ENCODE measurements around the gene PRDM16. TPM values are rescaled to one million over a fixed set of nuclear protein-coding genes. Genes with fewer than 3 reads are reported as not detected.

The PRDM16 gene
- total RNA-seq, 1 donor from 2014 or later, result 5.6 TPM

- peaks cover 18% of the 10 kb centered on the region for H3K27me3 ChIP-seq (ENCODE audit: control insufficient read depth, insufficient read depth, low read length)
- H3K36me3 ChIP-seq (ENCODE audit: control insufficient read depth, insufficient read depth, low read length), result no peaks in the 10 kb centered on the region
- TF ChIP-seq CTCF (IDR thresholded peaks at IDR 0.05; ENCODE audit: insufficient read depth, low read length, poor library complexity, severe bottlenecking), result no peak
- no peak for DNase-seq (ENCODE audit: low read depth)
- no peak overlapping the region for H3K4me3 ChIP-seq (ENCODE audit: low read depth, low read length)
Observed at GRCh38 chr1:3158347-3158746, 89.3 kb downstream of the PRDM16 start.

GRCh38 chr1:3159121-3159520 is 90.1 kb downstream of the PRDM16 start:
- Histone ChIP-seq H3K4me3 (ENCODE audit: low read depth, low read length) (no peak overlapping the region), H3K27me3 (ENCODE audit: control insufficient read depth, insufficient read depth, low read length) (peaks cover 18% of the 10 kb centered on the region), H3K36me3 (ENCODE audit: control insufficient read depth, insufficient read depth, low read length) (no peaks in the 10 kb centered on the region)
- no peak for DNase-seq (ENCODE audit: low read depth)
- no peak for TF ChIP-seq CTCF (IDR thresholded peaks at IDR 0.05; ENCODE audit: insufficient read depth, low read length, poor library complexity, severe bottlenecking)

GRCh38 chr1:3159996-3160395 is 91.0 kb downstream of the PRDM16 start:
- Histone ChIP-seq H3K4me3 (ENCODE audit: low read depth, low read length) (no peak overlapping the region), H3K27me3 (ENCODE audit: control insufficient read depth, insufficient read depth, low read length) (peaks cover 18% of the 10 kb centered on the region), H3K36me3 (ENCODE audit: control insufficient read depth, insufficient read depth, low read length) (no peaks in the 10 kb centered on the region)
- DNase-seq (ENCODE audit: low read depth), result no peak
- TF ChIP-seq CTCF (IDR thresholded peaks at IDR 0.05; ENCODE audit: insufficient read depth, low read length, poor library complexity, severe bottlenecking), result no peak

- Histone ChIP-seq H3K4me3 (ENCODE audit: low read depth, low read length) (no peak overlapping the region), H3K36me3 (ENCODE audit: control insufficient read depth, insufficient read depth, low read length) (no peaks in the 10 kb centered on the region), H3K27me3 (ENCODE audit: control insufficient read depth, insufficient read depth, low read length) (peaks cover 15% of the 10 kb centered on the region)
- no peak for DNase-seq (ENCODE audit: low read depth)
- TF ChIP-seq CTCF (IDR thresholded peaks at IDR 0.05; ENCODE audit: insufficient read depth, low read length, poor library complexity, severe bottlenecking), result no peak
Observed at GRCh38 chr1:3160647-3161145, 91.7 kb downstream of the PRDM16 start.

- TF ChIP-seq CTCF (IDR thresholded peaks at IDR 0.05; ENCODE audit: insufficient read depth, low read length, poor library complexity, severe bottlenecking), result no peak
- no peak overlapping the region for H3K4me3 ChIP-seq (ENCODE audit: low read depth, low read length)
- H3K36me3 ChIP-seq (ENCODE audit: control insufficient read depth, insufficient read depth, low read length), result no peaks in the 10 kb centered on the region
- DNase-seq (ENCODE audit: low read depth), result no peak
- peaks cover 15% of the 10 kb centered on the region for H3K27me3 ChIP-seq (ENCODE audit: control insufficient read depth, insufficient read depth, low read length)
Observed at GRCh38 chr1:3161176-3161840, 92.3 kb downstream of the PRDM16 start.

Measured in kidney epithelial cell (primary cell).